K562 (cell line): ENCODE measurements around the gene IL20. TPM values are rescaled to one million over a fixed set of nuclear protein-coding genes. Genes with fewer than 3 reads are reported as not detected.

Source experiments
- BHLHE40 ChIP-seq: IDR thresholded peaks from 2 replicates; pipeline ENCODE4 v1.6.1; 2011; ENCODE audit warnings: low read length, improper control_type of control experiment
- BRF1 ChIP-seq: IDR thresholded peaks from 3 replicates; pipeline ENCODE4 v1.6.1; 2011; ENCODE audit warnings: borderline replicate concordance, mild to moderate bottlenecking; ENCODE audit not compliant: insufficient read length; ENCODE audit errors: extremely low read depth
- CEBPG ChIP-seq, 3 experiments: fragments of 200-800 bp in 1 of 3; sonication (Bioruptor generic) in 1 of 3; sonication (generic) in 1 of 3; formaldehyde crosslinking in 1 of 3; IDR thresholded peaks in 2 of 3; conservative IDR thresholded peaks in 1 of 3; 2 replicates each; pipeline versions ENCODE4 v1.6.1 to v1.8.0; 2016 to 2022; ENCODE audit warnings: missing compliant biosample characterization in 2 of 3, missing genetic modification characterization in 2 of 3, mild to moderate bottlenecking in 1 of 3, missing genetic modification reagents in 1 of 3
- CSDE1 ChIP-seq, 2 experiments: fragments of 450-650 bp; IDR thresholded peaks; 2 replicates each; pipeline ENCODE4 v1.6.1; 2016; ENCODE audit warnings: mild to moderate bottlenecking in 1 of 2
- CTBP1 ChIP-seq: fragments of 450-650 bp; IDR thresholded peaks from 2 replicates; pipeline ENCODE4 v1.6.1; 2016; ENCODE audit warnings: borderline replicate concordance
- DDX20 ChIP-seq: fragments of 450-650 bp; IDR thresholded peaks from 2 replicates; pipeline ENCODE4 v1.6.1; 2016; ENCODE audit warnings: missing genetic modification characterization, low read depth, mild to moderate bottlenecking, missing compliant biosample characterization, moderate library complexity
- ERF ChIP-seq: fragments of 450-650 bp; formaldehyde crosslinking; IDR thresholded peaks from 2 replicates; pipeline ENCODE4 v1.4.0; 2020; ENCODE audit warnings: mild to moderate bottlenecking, mixed read lengths
- KDM1A ChIP-seq, 2 experiments: fragments of 450-650 bp; IDR thresholded peaks; 2 replicates each; pipeline ENCODE4 v1.6.1; 2016; ENCODE audit warnings: mild to moderate bottlenecking in 2 of 2
- MCM3 ChIP-seq: fragments of 450-650 bp; IDR thresholded peaks from 2 replicates; pipeline ENCODE4 v1.6.1; 2016
- NBN ChIP-seq: fragments of 450-650 bp; IDR thresholded peaks from 2 replicates; pipeline ENCODE4 v1.6.1; 2016; ENCODE audit warnings: low read depth, mild to moderate bottlenecking
- NFIC ChIP-seq: fragments of 450-650 bp; IDR thresholded peaks from 2 replicates; pipeline ENCODE4 v1.6.1; 2017; ENCODE audit warnings: mild to moderate bottlenecking, inconsistent platforms
- NFIX ChIP-seq: fragments of 250-450 bp; sonication (Bioruptor Pico); IDR thresholded peaks from 2 replicates; pipeline ENCODE4 v1.4.0; 2020; ENCODE audit warnings: low read depth, mild to moderate bottlenecking, moderate library complexity
- NR4A1 ChIP-seq, 2 experiments: fragments of 250-450 bp in 1 of 2; fragments of 450-650 bp in 1 of 2; sonication (Bioruptor Pico) in 1 of 2; IDR thresholded peaks; 2 replicates each; pipeline versions ENCODE4 v1.4.0 to v1.6.1; 2016 to 2020; ENCODE audit warnings: mild to moderate bottlenecking in 2 of 2, missing compliant biosample characterization in 1 of 2, missing genetic modification characterization in 1 of 2, moderate library complexity in 1 of 2
- OTX1 ChIP-seq: fragments of 450-650 bp; formaldehyde crosslinking; IDR thresholded peaks from 2 replicates; pipeline ENCODE4 v1.4.0; 2022; ENCODE audit warnings: mild to moderate bottlenecking
- PHF21A ChIP-seq: fragments of 450-650 bp; IDR thresholded peaks from 2 replicates; pipeline ENCODE4 v1.6.1; 2017; ENCODE audit warnings: low read depth, borderline replicate concordance
- PTTG1 ChIP-seq: fragments of 450-650 bp; IDR thresholded peaks from 2 replicates; pipeline ENCODE4 v1.6.1; 2016; ENCODE audit warnings: low read depth, mild to moderate bottlenecking, missing genetic modification characterization, missing compliant biosample characterization
- RFX5 ChIP-seq: IDR thresholded peaks from 2 replicates; pipeline ENCODE4 v1.6.1; 2011; ENCODE audit warnings: low read depth, mild to moderate bottlenecking, improper control_type of control experiment, low read length
- SNIP1 ChIP-seq: fragments of 450-650 bp; IDR thresholded peaks from 2 replicates; pipeline ENCODE4 v1.7.1; 2017; ENCODE audit warnings: low read depth, mild to moderate bottlenecking
- SUPT5H ChIP-seq: fragments of 450-650 bp; IDR thresholded peaks from 2 replicates; pipeline ENCODE4 v1.6.1; 2016
- XRCC5 ChIP-seq: fragments of 200-400 bp; formaldehyde crosslinking; IDR thresholded peaks from 2 replicates; pipeline ENCODE4 v1.6.1; 2017; ENCODE audit warnings: low read depth, mild to moderate bottlenecking, low read length
- ZNF212 ChIP-seq: fragments of 450-650 bp; formaldehyde crosslinking; IDR thresholded peaks from 2 replicates; pipeline ENCODE4 v1.4.0; 2020; ENCODE audit warnings: mild to moderate bottlenecking
- ZNF764 ChIP-seq: fragments of 250-450 bp; sonication (Bioruptor Pico); IDR thresholded peaks from 2 replicates; pipeline ENCODE4 v1.4.0; 2020; ENCODE audit warnings: low read depth, mild to moderate bottlenecking, moderate library complexity
- ZNF77 ChIP-seq: fragments of 250-450 bp; sonication (Bioruptor Pico); IDR thresholded peaks from 2 replicates; pipeline ENCODE4 v1.5.0; 2020
- polyA plus RNA-seq, 8 experiments: library from polyadenylated mRNA; depleted of rRNA in 4 of 8; stranded (reverse) in 5 of 8; unstranded in 3 of 8; fragments of >200 nt; fragmentation: Nextera tagmentation in 2 of 8; fragmentation: Illumina TruSeq in 1 of 8; extraction: Ambion mirVana in 2 of 8; extraction: Trizol in 1 of 8; gene quantifications; 2 replicates each; pipeline versions ENCODE4 v1.2.1 to v1.2.3, GENCODE V29; 2011 to 2014; ENCODE audit warnings: inconsistent platforms in 1 of 8, missing spikeins in 1 of 8
- total RNA-seq, 7 experiments: library from RNA; depleted of rRNA in 6 of 7; stranded (reverse); fragments of >200 nt in 6 of 7; fragmentation: Illumina TruSeq in 2 of 7; extraction: Trizol in 2 of 7; gene quantifications; 2 replicates each; pipeline versions ENCODE4 v1.2.1 to v1.2.3, GENCODE V29; 2011 to 2021; ENCODE audit warnings: low replicate concordance in 1 of 7
- TF ChIP-seq, protein P1 (sequence below): sonication (generic); formaldehyde crosslinking; IDR thresholded peaks from 2 replicates; pipeline ENCODE4 v1.8.0; 2023; ENCODE audit warnings: mild to moderate bottlenecking, missing genetic modification reagents
- TF ChIP-seq, protein P2 (sequence below): sonication (generic); formaldehyde crosslinking; IDR thresholded peaks from 2 replicates; pipeline ENCODE4 v1.5.0; 2020; ENCODE audit warnings: missing genetic modification reagents

IL20 gene
- total and polyA plus RNA-seq, 9 of the 15 experiments (the other 6 are each of a cell fraction or from before 2014, with no cell fraction given) = not detected

DNA sequence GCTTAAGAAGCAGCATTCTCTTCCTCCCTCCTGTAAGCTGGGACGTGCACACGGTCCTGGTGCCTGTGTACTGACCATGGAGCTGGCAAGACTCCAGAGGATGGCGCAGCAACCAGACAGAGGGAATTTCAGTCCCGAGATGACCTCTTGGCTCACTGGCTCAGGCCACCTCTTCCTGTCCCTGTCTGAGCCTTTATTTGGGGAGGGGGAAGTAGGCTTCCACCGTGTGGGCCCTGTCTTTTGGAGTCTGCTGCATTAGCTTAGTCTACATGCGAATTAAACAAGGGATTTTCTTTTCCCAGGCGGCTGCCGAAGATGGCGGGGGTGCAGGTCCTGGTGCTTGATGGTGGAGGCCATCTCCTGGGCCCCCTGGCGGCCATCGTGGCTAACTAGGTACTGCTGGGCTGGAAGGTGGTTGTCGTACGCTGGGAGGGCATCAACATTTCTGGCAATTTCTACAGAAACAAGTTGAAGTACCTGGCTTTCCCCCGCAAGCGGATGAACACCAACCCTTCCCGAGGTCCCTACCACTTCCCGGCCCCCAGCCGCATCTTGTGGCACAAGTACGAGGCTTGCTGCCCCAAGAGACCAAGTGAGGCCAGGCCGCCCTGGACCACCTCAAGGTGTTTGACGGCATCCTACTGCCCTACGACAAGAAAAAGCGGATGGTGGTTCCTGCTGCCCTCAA is 42.0 kb downstream of the IL20 start (continued):
- TF ChIP-seq, protein P1, sequence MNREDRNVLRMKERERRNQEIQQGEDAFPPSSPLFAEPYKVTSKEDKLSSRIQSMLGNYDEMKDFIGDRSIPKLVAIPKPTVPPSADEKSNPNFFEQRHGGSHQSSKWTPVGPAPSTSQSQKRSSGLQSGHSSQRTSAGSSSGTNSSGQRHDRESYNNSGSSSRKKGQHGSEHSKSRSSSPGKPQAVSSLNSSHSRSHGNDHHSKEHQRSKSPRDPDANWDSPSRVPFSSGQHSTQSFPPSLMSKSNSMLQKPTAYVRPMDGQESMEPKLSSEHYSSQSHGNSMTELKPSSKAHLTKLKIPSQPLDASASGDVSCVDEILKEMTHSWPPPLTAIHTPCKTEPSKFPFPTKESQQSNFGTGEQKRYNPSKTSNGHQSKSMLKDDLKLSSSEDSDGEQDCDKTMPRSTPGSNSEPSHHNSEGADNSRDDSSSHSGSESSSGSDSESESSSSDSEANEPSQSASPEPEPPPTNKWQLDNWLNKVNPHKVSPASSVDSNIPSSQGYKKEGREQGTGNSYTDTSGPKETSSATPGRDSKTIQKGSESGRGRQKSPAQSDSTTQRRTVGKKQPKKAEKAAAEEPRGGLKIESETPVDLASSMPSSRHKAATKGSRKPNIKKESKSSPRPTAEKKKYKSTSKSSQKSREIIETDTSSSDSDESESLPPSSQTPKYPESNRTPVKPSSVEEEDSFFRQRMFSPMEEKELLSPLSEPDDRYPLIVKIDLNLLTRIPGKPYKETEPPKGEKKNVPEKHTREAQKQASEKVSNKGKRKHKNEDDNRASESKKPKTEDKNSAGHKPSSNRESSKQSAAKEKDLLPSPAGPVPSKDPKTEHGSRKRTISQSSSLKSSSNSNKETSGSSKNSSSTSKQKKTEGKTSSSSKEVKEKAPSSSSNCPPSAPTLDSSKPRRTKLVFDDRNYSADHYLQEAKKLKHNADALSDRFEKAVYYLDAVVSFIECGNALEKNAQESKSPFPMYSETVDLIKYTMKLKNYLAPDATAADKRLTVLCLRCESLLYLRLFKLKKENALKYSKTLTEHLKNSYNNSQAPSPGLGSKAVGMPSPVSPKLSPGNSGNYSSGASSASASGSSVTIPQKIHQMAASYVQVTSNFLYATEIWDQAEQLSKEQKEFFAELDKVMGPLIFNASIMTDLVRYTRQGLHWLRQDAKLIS (CRISPR knock-in tag) = no peak
- TF ChIP-seq BRF1 (no peak), CTBP1 (peak; percentile 83), ZNF212 (CRISPR knock-in tag) (no peak), RFX5 (no peak), KDM1A (IDR thresholded peaks at IDR 0.05) (no peak), OTX1 (CRISPR knock-in tag) (no peak), MCM3 (no peak), NFIX (CRISPR knock-in tag) (no peak), XRCC5 (0 out of 2 replicates have a peak, but pooled peaks have one; percentile 54), ZNF764 (CRISPR knock-in tag) (no peak), PHF21A (no peak), NR4A1 (CRISPR knock-in tag; IDR thresholded peaks at IDR 0.05) (no peak), NR4A1 (tag; IDR thresholded peaks at IDR 0.05) (0 out of 2 replicates have a peak, but pooled peaks have one; percentile 47), PTTG1 (tag) (no peak), DDX20 (no peak), SNIP1 (no peak), CEBPG (CRISPR knock-in tag; IDR thresholded peaks at IDR 0.05) (no peak), CEBPG (tag; conservative IDR thresholded peaks at IDR 0.05 in 1 of 2, IDR thresholded peaks at IDR 0.05 in 1 of 2) (no peak), NBN (no peak), CSDE1 (IDR thresholded peaks at IDR 0.05) (no peak), NFIC (peak; percentile 80), ERF (CRISPR knock-in tag) (peak; percentile 89; the same call in 1 of the 2 replicates), BHLHE40 (0 out of 2 replicates have a peak, but pooled peaks have one; percentile 35), SUPT5H (no peak), ZNF77 (CRISPR knock-in tag) (no peak)
- TF ChIP-seq, protein P2, sequence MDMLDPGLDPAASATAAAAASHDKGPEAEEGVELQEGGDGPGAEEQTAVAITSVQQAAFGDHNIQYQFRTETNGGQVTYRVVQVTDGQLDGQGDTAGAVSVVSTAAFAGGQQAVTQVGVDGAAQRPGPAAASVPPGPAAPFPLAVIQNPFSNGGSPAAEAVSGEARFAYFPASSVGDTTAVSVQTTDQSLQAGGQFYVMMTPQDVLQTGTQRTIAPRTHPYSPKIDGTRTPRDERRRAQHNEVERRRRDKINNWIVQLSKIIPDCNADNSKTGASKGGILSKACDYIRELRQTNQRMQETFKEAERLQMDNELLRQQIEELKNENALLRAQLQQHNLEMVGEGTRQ = no peak
